GM10266 (cell line): ENCODE results near the gene SYP.

Experiments
- DNase-seq: peaks from one replicate; pipeline ENCODE4 v3.0.0; 2012; ENCODE audit errors: extremely low spot score
- TF ChIP-seq, protein P1 (sequence below): IDR thresholded peaks from 2 replicates; pipeline ENCODE4 v1.5.1; 2012; ENCODE audit warnings: mild to moderate bottlenecking, low read depth; ENCODE audit not compliant: control insufficient read depth, insufficient read depth; ENCODE audit errors: missing control alignments

The SYP gene

DNA sequence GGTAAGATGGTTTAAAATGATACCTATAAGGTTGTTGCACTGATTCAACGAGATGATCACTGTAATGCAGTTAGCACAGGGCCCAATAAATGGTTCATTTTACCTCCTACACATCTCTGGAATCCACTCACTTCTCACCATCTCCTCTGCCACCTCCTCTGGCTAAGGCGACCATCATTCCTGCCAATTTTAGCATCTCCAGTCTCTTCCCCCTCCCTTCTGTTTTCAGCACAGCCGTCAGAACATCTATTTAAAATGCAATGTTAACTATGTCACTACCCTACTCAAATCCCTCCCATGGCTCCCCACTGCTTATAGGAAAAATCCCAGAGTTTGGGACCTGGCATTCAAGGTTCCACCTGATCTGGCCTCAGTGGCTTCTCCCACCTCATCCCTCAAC is 3.5 kb upstream of the SYP start:
- no peak for DNase-seq
- TF ChIP-seq, protein P1, sequence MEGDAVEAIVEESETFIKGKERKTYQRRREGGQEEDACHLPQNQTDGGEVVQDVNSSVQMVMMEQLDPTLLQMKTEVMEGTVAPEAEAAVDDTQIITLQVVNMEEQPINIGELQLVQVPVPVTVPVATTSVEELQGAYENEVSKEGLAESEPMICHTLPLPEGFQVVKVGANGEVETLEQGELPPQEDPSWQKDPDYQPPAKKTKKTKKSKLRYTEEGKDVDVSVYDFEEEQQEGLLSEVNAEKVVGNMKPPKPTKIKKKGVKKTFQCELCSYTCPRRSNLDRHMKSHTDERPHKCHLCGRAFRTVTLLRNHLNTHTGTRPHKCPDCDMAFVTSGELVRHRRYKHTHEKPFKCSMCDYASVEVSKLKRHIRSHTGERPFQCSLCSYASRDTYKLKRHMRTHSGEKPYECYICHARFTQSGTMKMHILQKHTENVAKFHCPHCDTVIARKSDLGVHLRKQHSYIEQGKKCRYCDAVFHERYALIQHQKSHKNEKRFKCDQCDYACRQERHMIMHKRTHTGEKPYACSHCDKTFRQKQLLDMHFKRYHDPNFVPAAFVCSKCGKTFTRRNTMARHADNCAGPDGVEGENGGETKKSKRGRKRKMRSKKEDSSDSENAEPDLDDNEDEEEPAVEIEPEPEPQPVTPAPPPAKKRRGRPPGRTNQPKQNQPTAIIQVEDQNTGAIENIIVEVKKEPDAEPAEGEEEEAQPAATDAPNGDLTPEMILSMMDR, result no peak

DNA sequence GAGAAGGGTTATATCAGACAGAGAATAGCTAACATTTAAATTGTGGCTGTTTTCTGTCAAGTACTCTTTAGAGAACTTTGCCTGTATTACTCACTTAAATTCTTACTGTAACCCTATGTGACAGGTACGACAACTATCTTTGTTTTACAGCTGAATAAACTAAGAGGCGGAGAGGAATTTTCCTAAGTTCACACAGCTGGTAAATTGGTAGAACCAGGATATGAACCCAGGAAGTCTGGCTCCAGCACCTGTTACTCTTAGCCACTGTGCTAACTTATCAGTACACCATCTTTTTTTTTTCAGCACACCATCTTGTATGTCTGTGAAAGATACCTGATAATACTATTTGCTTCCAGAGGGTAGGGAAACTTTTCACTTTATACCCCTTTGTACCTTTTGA is 2.0 kb upstream of the SYP start:
- DNase-seq, result no peak
- TF ChIP-seq, protein P1, result no peak

DNA sequence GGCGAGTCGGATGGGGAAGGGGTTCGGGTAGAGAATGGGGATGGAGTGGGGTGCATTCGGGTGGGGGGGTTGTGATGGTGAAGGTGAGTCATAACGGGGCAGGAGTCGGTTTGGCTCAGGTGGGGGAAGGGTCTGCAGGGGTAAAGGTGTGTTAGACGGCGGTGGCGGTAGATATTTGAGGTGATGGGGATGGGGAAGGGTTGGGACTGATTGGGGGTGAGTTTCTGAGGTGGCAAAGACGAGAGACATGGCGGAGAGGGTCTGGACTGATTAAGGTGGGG is 738 bp downstream of the SYP start:
- DNase-seq, result no peak
- TF ChIP-seq, protein P1, result no peak

DNA sequence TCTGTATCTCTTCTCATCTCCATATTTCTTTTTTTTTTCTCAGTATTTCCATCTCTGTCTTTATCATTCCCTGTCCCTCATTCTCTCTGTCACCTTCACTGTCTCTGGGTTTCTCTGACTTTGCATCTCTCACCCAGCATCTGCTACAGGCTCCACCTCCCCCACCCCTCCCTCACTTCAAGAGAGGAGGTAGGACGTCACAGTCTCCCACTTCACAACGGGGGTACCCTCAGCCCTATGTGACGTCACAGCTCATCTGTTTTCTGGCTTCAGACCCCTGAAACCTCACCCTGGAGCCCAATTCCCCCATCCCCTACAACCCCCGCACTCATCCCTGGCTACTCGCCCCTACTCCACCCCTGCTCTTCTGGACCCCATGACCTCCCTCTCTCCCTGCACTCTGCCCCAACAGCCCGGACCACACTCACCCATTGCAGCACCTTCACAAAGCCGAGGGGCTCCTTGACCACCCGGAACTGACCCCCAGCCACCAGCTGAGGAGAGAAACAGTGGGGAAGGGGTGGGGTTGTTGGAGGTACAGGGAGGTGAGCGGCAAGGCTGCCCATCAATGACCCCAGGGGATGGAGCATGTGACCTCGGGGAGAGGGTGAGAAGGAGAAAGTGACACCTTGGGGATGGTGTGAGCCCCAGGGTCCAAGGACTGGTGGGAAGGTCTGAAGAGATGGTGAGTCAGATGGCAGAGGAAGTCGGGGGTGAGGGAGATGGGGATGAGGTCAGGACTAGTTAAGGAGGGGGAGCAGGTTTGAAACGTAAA is 1.3 kb downstream of the SYP start:
- DNase-seq, result no peak
- TF ChIP-seq, protein P1, result no peak

DNA sequence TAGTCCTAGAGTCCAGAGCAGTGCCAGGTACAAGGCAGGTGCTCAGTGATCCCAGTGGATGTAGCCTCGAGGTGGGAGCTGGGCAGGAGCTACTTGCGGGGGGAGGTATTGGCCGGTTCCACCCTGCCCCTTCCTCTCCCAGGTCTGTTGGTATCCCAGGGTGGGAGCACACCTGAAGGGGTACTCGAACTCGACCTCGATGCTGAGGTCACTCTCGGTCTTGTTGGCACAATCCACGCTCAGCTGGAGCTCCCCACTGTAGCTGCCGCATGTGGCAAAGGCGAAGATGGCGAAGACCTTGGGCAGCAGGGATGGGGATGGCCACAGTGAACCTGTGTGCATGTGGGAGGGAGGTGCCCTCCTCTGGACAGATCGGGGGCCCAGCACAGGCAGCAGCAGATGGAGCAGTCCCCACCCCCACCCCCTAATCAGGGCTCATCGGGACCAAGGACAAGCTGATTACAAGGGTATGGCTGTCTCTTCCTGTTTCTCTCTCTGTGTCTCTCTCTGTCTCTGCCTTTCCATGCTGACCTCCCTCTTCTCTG is 2.4 kb downstream of the SYP start:
- DNase-seq, result no peak
- TF ChIP-seq, protein P1, result no peak

DNA sequence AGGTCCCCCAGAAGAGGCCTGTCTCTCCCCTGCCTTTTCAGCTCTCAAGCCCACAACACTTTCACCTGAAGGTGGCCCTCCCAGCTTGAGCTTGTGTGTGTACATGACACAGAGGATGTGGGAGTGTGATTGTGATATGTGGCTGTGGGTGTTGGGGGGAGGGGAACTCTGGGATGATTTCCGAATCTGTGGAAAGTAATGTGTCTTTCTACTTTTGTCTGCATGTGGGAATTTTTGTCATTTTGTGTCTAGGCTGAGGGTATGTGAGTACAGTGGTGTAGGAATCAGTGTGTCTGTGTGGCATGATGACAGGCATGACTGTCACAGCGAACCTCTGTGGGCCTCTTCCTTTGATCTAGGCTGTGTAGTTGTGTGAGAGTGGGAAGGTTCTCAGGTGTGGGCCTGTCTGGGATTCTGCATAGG is 6.4 kb downstream of the SYP start:
- no peak for DNase-seq
- TF ChIP-seq, protein P1, result no peak

DNA sequence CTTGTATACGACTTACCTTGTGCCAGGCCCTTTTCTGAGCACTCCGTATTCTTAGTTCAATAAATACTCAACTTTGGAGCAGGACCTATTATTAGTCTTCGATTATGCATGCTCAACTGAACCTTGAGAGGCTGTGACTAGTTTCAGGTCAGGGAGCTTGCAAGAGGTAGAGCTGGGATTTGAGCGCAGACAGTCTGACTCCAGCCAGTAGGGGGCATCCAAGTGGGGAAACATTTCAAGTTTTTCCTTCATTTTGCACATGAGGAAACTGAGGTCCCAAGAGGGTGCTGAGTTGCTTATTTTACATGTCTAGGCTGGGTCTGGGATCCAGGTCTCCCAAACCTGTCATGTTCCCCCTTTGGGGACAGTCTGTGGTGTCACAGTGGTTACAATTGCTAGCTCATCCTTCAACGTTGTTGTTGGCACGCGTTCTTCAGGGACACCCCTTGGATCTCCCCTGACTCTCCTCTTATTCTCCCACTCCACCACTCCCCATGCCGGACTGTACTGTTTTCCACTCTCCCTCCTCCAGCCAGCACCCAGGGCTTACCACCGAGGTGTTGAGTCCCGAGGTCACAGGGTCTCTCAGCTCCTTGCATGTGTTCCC is 7.2 kb downstream of the SYP start:
- TF ChIP-seq, protein P1, result peak; percentile 61
- no peak for DNase-seq
